Daoy (cell line): ENCODE measurements around the gene DEPDC5. TPM values are rescaled to one million over a fixed set of nuclear protein-coding genes. Genes with fewer than 3 reads are reported as not detected.
"Not testable (repeated sequence)": the region's sequence is repeated elsewhere in the genome, so short reads cannot be mapped to it uniquely, and the experiment has no call there.

Source experiments
- DNase-seq: peaks from one replicate; pipeline ENCODE4 v3.0.0-alpha.2; 2015; ENCODE audit warnings: low read depth
- total RNA-seq: library from RNA; depleted of rRNA; stranded (reverse); fragments of >200 nt; shearing (Covaris generic); gene quantifications from 2 replicates; pipeline ENCODE4 v1.2.3, GENCODE V29; 2014

Gene DEPDC5
- total RNA-seq, 1 experiment from 2014 or later = 6.3 TPM

GRCh38 chr22:31749636-31750364 lies 4.0 kb upstream of the DEPDC5 start, which contains the start of gene PRR14L:
Gene PRR14L (minus strand): TSS chr22:31750132. CDS start chr22:31738860, 11,272 bp downstream.
- DNase-seq = peak; percentile 97

GRCh38 chr22:31750365-31751284 lies 3.2 kb upstream of the DEPDC5 start:
- DNase-seq = no peak

- no peak for DNase-seq
Measured at GRCh38 chr22:31752096-31752847, 1.5 kb upstream of the DEPDC5 start.

GRCh38 chr22:31753005-31753633 lies 700 bp upstream of the DEPDC5 start:
- DNase-seq = peak; percentile 25

- DNase-seq = no peak
Measured at GRCh38 chr22:31754813-31755212, 994 bp downstream of the DEPDC5 start.

- no peak for DNase-seq
Measured at GRCh38 chr22:31757265-31757664, 3.4 kb downstream of the DEPDC5 start.

GRCh38 chr22:31758860-31759259 lies 5.0 kb downstream of the DEPDC5 start:
- not testable (repeated sequence) for DNase-seq

GRCh38 chr22:31764785-31765184 lies 11.0 kb downstream of the DEPDC5 start:
- no peak for DNase-seq

- DNase-seq = no peak
Measured at GRCh38 chr22:31768422-31769059, 14.7 kb downstream of the DEPDC5 start.

GRCh38 chr22:31773416-31773815 lies 19.6 kb downstream of the DEPDC5 start:
- no peak for DNase-seq

- DNase-seq = no peak
Measured at GRCh38 chr22:31776231-31776630, 22.4 kb downstream of the DEPDC5 start.

- no peak for DNase-seq
Measured at GRCh38 chr22:31789803-31790202, 36.0 kb downstream of the DEPDC5 start.

GRCh38 chr22:31790240-31790639 lies 36.4 kb downstream of the DEPDC5 start:
- no peak for DNase-seq

- DNase-seq = not testable (repeated sequence)
Measured at GRCh38 chr22:31799358-31799757, 45.5 kb downstream of the DEPDC5 start.

- DNase-seq = peak; percentile 11
Measured at GRCh38 chr22:31800065-31800464, 46.2 kb downstream of the DEPDC5 start.

GRCh38 chr22:31800861-31801260 lies 47.0 kb downstream of the DEPDC5 start:
- DNase-seq = not testable (repeated sequence)

GRCh38 chr22:31802575-31802974 lies 48.8 kb downstream of the DEPDC5 start:
- DNase-seq = no peak

GRCh38 chr22:31806751-31807150 lies 52.9 kb downstream of the DEPDC5 start:
- no peak for DNase-seq

- DNase-seq = no peak
Measured at GRCh38 chr22:31812977-31813605, 59.3 kb downstream of the DEPDC5 start.

- not testable (repeated sequence) for DNase-seq
Measured at GRCh38 chr22:31813898-31814297, 60.1 kb downstream of the DEPDC5 start.
